Astrocyte (in vitro differentiated cells and primary cell): ENCODE results near the gene NES. TPM values are rescaled to one million over a fixed set of nuclear protein-coding genes. Genes with fewer than 3 reads are reported as not detected.
A peak's percentile ranks its signal among the peaks of the same experiment; 100 is the strongest.

ENCODE experiments used
- DNase-seq: peaks from one replicate; pipeline ENCODE4 v3.0.0-alpha.2; 2010; ENCODE audit warnings: low read depth
- FAIRE-seq: peaks from 2 replicates; lab custom pipeline; 2011; peaks lifted over from hg19 to GRCh38; lab: Jason Lieb, UNC
- H2AFZ ChIP-seq: 2 replicates; pipeline ENCODE4 v1.6.0; 2012; ENCODE audit warnings: low read depth, low read length, inconsistent platforms
- H3K27ac ChIP-seq: 2 replicates; pipeline ENCODE4 v1.5.1; 2011; ENCODE audit warnings: low read depth, low read length, inconsistent platforms
- H3K27me3 ChIP-seq: 2 replicates; pipeline ENCODE4 v1.6.0; 2011; ENCODE audit warnings: low read length, inconsistent platforms; ENCODE audit not compliant: insufficient read depth
- H3K36me3 ChIP-seq: 2 replicates; pipeline ENCODE4 v1.5.1; 2011; ENCODE audit warnings: low read length, inconsistent platforms; ENCODE audit not compliant: insufficient read depth
- H3K4me1 ChIP-seq: 2 replicates; pipeline ENCODE4 v1.5.1; 2011; ENCODE audit warnings: low read length, inconsistent platforms; ENCODE audit not compliant: insufficient read depth
- H3K4me2 ChIP-seq: 2 replicates; pipeline ENCODE4 v1.6.0; 2012; ENCODE audit warnings: low read length, inconsistent platforms
- H3K4me3 ChIP-seq: 2 replicates; pipeline ENCODE4 v1.5.1; 2011; ENCODE audit warnings: low read depth, mild to moderate bottlenecking, low read length, inconsistent platforms; ENCODE audit not compliant: insufficient read depth
- H3K79me2 ChIP-seq: 2 replicates; pipeline ENCODE4 v1.6.0; 2012; ENCODE audit warnings: mild to moderate bottlenecking, low read length, inconsistent platforms; ENCODE audit not compliant: insufficient read depth
- H3K9ac ChIP-seq: 2 replicates; pipeline ENCODE4 v1.6.0; 2012; ENCODE audit warnings: mild to moderate bottlenecking, low read length, inconsistent platforms
- H3K9me3 ChIP-seq: 2 replicates; pipeline ENCODE4 v1.5.1; 2012; ENCODE audit warnings: low read depth, mild to moderate bottlenecking, low read length, inconsistent platforms; ENCODE audit not compliant: insufficient read depth
- H4K20me1 ChIP-seq: 2 replicates; pipeline ENCODE4 v1.6.0; 2012; ENCODE audit warnings: low read length, inconsistent platforms; ENCODE audit not compliant: insufficient read depth
- H3K27ac Mint-ChIP-seq: one replicate; pipeline ENCODE4 v1.8.0; 2021; ENCODE audit warnings: mild to moderate bottlenecking, mixed read lengths; ENCODE audit not compliant: unreplicated experiment
- H3K27me3 Mint-ChIP-seq: one replicate; pipeline ENCODE4 v1.8.0; 2021; ENCODE audit warnings: low read depth, mixed read lengths; ENCODE audit not compliant: unreplicated experiment
- H3K36me3 Mint-ChIP-seq: one replicate; pipeline ENCODE4 v1.8.0; 2021; ENCODE audit warnings: low read depth, mixed read lengths; ENCODE audit not compliant: unreplicated experiment
- H3K4me1 Mint-ChIP-seq: one replicate; pipeline ENCODE4 v1.8.0; 2021; ENCODE audit warnings: low read depth, mixed read lengths; ENCODE audit not compliant: unreplicated experiment
- H3K4me3 Mint-ChIP-seq: one replicate; pipeline ENCODE4 v1.8.0; 2021; ENCODE audit warnings: mild to moderate bottlenecking, moderate library complexity, mixed read lengths; ENCODE audit not compliant: unreplicated experiment
- H3K9me3 Mint-ChIP-seq: one replicate; pipeline ENCODE4 v1.8.0; 2021; ENCODE audit warnings: mild to moderate bottlenecking, mixed read lengths; ENCODE audit not compliant: unreplicated experiment
- CTCF ChIP-seq: IDR thresholded peaks from 2 replicates; pipeline ENCODE4 v1.5.1; 2011; ENCODE audit warnings: low read depth, mild to moderate bottlenecking, inconsistent platforms, low read length, moderate library complexity; ENCODE audit not compliant: insufficient read depth
- EZH2 ChIP-seq: IDR thresholded peaks from 2 replicates; pipeline ENCODE4 v1.6.1; 2012; ENCODE audit warnings: mild to moderate bottlenecking, low read length, inconsistent platforms; ENCODE audit not compliant: insufficient read depth
- total RNA-seq: library from RNA; stranded (reverse); gene quantifications from 2 replicates; pipeline ENCODE4 v1.2.1, GENCODE V29; 2021

NES gene
- total RNA-seq, 1 donor from 2014 or later: 310 TPM

GRCh38 chr1:156692925-156693847 is 16.0 kb upstream of the NES start:
- DNase-seq (no peak), FAIRE-seq (no peak)
- no peak overlapping the region for H3K27ac ChIP-seq
- H3K9ac ChIP-seq: no peak overlapping the region
- Mint-ChIP-seq H3K4me3 (peak overlapping the region; percentile 4), H3K27me3 (no peaks in the 10 kb centered on the region), H3K36me3 (peaks cover 3% of the 10 kb centered on the region), H3K4me1 (peaks cover 50% of the 10 kb centered on the region), H3K27ac (peak overlapping the region; percentile 16), H3K9me3 (no peaks in the 10 kb centered on the region)
- TF ChIP-seq CTCF: no peak
- no peak for TF ChIP-seq EZH2
- peaks cover 29% of the 10 kb centered on the region for H3K4me1 ChIP-seq
- no peaks in the 10 kb centered on the region for H3K79me2 ChIP-seq
- H3K36me3 ChIP-seq: no peaks in the 10 kb centered on the region
- H4K20me1 ChIP-seq: no peaks in the 10 kb centered on the region
- no peaks in the 10 kb centered on the region for H3K9me3 ChIP-seq
- no peak overlapping the region for H3K4me2 ChIP-seq
- no peak overlapping the region for H2AFZ ChIP-seq
- peaks cover 2% of the 10 kb centered on the region for H3K27me3 ChIP-seq
- H3K4me3 ChIP-seq: no peak overlapping the region

- H3K27me3 ChIP-seq: peaks cover 2% of the 10 kb centered on the region
- FAIRE-seq: no peak
- H3K9me3 ChIP-seq: no peaks in the 10 kb centered on the region
- no peaks in the 10 kb centered on the region for H3K36me3 ChIP-seq
- no peaks in the 10 kb centered on the region for H4K20me1 ChIP-seq
- Mint-ChIP-seq H3K27me3 (no peaks in the 10 kb centered on the region), H3K9me3 (no peaks in the 10 kb centered on the region), H3K4me1 (peaks cover 48% of the 10 kb centered on the region), H3K4me3 (peak overlapping the region; percentile 45), H3K27ac (peak overlapping the region; percentile 79), H3K36me3 (no peaks in the 10 kb centered on the region)
- H3K79me2 ChIP-seq: no peaks in the 10 kb centered on the region
- DNase-seq: no peak
- H3K9ac ChIP-seq: no peak overlapping the region
- H3K4me1 ChIP-seq: peaks cover 29% of the 10 kb centered on the region
- no peak overlapping the region for H3K27ac ChIP-seq
- TF ChIP-seq EZH2 (no peak), CTCF (no peak)
- peak overlapping the region; percentile 55 for H3K4me2 ChIP-seq
- H2AFZ ChIP-seq: no peak overlapping the region
- H3K4me3 ChIP-seq: no peak overlapping the region
These were observed 15.3 kb upstream of the NES start for GRCh38 chr1:156692441-156692924.
